ENCODE results near the gene SLC7A6OS.

Gene SLC7A6OS

GRCh38 chr16:68350813-68351350 lies 40.1 kb upstream of the SLC7A6OS start:
- H3K27me3 ChIP-seq (ENCODE audit: control insufficient read depth, insufficient read depth, low read length), result no peaks in the 10 kb centered on the region
- no peak overlapping the region for H3K4me3 ChIP-seq (ENCODE audit: low read length)
- H3K4me1 ChIP-seq (ENCODE audit: control insufficient read depth, insufficient read depth, low read length), result no peaks in the 10 kb centered on the region
- H3K36me3 ChIP-seq (ENCODE audit: control insufficient read depth, insufficient read depth, low read length), result peaks cover 20% of the 10 kb centered on the region
- H3K9ac ChIP-seq (ENCODE audit: low read length), result no peak overlapping the region
- no peak overlapping the region for H3K27ac ChIP-seq (ENCODE audit: low read depth, low read length)

GRCh38 chr16:68349838-68350410 lies 39.2 kb upstream of the SLC7A6OS start:
- Histone ChIP-seq H3K36me3 (ENCODE audit: control insufficient read depth, insufficient read depth, low read length) (peaks cover 18% of the 10 kb centered on the region), H3K27ac (ENCODE audit: low read depth, low read length) (no peak overlapping the region), H3K4me1 (ENCODE audit: control insufficient read depth, insufficient read depth, low read length) (no peaks in the 10 kb centered on the region), H3K9ac (ENCODE audit: low read length) (no peak overlapping the region), H3K4me3 (ENCODE audit: low read length) (no peak overlapping the region), H3K27me3 (ENCODE audit: control insufficient read depth, insufficient read depth, low read length) (no peaks in the 10 kb centered on the region)

DNA sequence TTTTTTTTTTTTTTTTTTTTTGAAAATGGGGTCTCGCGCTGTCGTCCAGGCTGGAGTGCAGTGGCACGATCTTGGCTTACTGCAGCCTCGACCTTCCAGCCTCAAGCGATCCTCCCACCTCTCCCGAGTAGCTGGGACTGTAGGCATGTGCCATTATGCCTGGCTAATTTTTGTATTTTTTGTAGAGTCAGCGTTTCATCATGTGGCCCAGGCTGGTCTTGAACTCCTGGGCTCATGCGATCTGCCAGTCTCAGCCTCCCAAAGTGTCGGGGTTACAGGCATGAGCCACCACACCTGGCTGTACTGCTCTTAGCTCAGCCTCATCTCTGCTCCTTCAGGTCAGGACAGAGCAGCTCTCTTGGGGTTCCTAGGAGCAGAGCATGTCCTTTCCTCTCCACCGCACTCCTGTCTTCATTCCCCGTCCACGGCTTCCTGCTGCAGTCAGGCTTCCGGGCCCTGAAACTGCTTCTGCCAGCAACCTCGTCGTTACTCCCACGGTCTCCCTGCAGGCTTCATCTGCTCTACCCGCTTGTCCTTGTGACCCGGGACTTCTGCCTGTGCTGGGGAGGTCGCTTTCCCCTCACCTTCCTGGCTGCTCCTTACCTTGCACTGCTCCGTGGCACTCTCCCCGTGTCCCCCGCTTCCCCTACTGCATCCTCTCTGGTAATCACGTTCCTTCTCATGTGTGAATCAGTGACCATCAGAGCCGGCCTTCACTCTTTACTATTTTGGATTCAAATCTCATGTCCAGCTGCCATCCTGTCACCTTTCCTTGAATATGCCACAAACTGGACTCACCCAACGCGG lies 38.1 kb upstream of the SLC7A6OS start:
- H3K4me1 ChIP-seq (ENCODE audit: control insufficient read depth, insufficient read depth, low read length), result no peaks in the 10 kb centered on the region
- H3K36me3 ChIP-seq (ENCODE audit: control insufficient read depth, insufficient read depth, low read length), result peaks cover 15% of the 10 kb centered on the region
- H3K9ac ChIP-seq (ENCODE audit: low read length), result no peak overlapping the region
- H3K27ac ChIP-seq (ENCODE audit: low read depth, low read length), result no peak overlapping the region
- H3K4me3 ChIP-seq (ENCODE audit: low read length), result no peak overlapping the region
- no peaks in the 10 kb centered on the region for H3K27me3 ChIP-seq (ENCODE audit: control insufficient read depth, insufficient read depth, low read length)

GRCh38 chr16:68347605-68348004 lies 36.9 kb upstream of the SLC7A6OS start:
- Histone ChIP-seq H3K36me3 (ENCODE audit: control insufficient read depth, insufficient read depth, low read length) (peaks cover 11% of the 10 kb centered on the region), H3K4me3 (ENCODE audit: low read length) (no peak overlapping the region), H3K27ac (ENCODE audit: low read depth, low read length) (no peak overlapping the region), H3K9ac (ENCODE audit: low read length) (no peak overlapping the region), H3K4me1 (ENCODE audit: control insufficient read depth, insufficient read depth, low read length) (no peaks in the 10 kb centered on the region), H3K27me3 (ENCODE audit: control insufficient read depth, insufficient read depth, low read length) (no peaks in the 10 kb centered on the region)

GRCh38 chr16:68346892-68347480 lies 36.2 kb upstream of the SLC7A6OS start:
- no peaks in the 10 kb centered on the region for H3K27me3 ChIP-seq (ENCODE audit: control insufficient read depth, insufficient read depth, low read length)
- peaks cover 15% of the 10 kb centered on the region for H3K36me3 ChIP-seq (ENCODE audit: control insufficient read depth, insufficient read depth, low read length)
- H3K4me3 ChIP-seq (ENCODE audit: low read length), result no peak overlapping the region
- no peak overlapping the region for H3K27ac ChIP-seq (ENCODE audit: low read depth, low read length)
- H3K4me1 ChIP-seq (ENCODE audit: control insufficient read depth, insufficient read depth, low read length), result no peaks in the 10 kb centered on the region
- no peak overlapping the region for H3K9ac ChIP-seq (ENCODE audit: low read length)

- Histone ChIP-seq H3K27ac (ENCODE audit: low read depth, low read length) (no peak overlapping the region), H3K4me1 (ENCODE audit: control insufficient read depth, insufficient read depth, low read length) (no peaks in the 10 kb centered on the region), H3K36me3 (ENCODE audit: control insufficient read depth, insufficient read depth, low read length) (peaks cover 9% of the 10 kb centered on the region), H3K4me3 (ENCODE audit: low read length) (no peak overlapping the region), H3K9ac (ENCODE audit: low read length) (no peak overlapping the region), H3K27me3 (ENCODE audit: control insufficient read depth, insufficient read depth, low read length) (no peaks in the 10 kb centered on the region)
These were observed 35.4 kb upstream of the SLC7A6OS start for GRCh38 chr16:68345958-68346635.

GRCh38 chr16:68345351-68345810 lies 34.6 kb upstream of the SLC7A6OS start:
- Histone ChIP-seq H3K4me1 (ENCODE audit: control insufficient read depth, insufficient read depth, low read length) (no peaks in the 10 kb centered on the region), H3K27ac (ENCODE audit: low read depth, low read length) (no peak overlapping the region), H3K9ac (ENCODE audit: low read length) (no peak overlapping the region), H3K4me3 (ENCODE audit: low read length) (no peak overlapping the region), H3K36me3 (ENCODE audit: control insufficient read depth, insufficient read depth, low read length) (peaks cover 9% of the 10 kb centered on the region), H3K27me3 (ENCODE audit: control insufficient read depth, insufficient read depth, low read length) (no peaks in the 10 kb centered on the region)

- H3K36me3 ChIP-seq (ENCODE audit: control insufficient read depth, insufficient read depth, low read length), result peaks cover 19% of the 10 kb centered on the region
- H3K4me3 ChIP-seq (ENCODE audit: low read length), result no peak overlapping the region
- H3K4me1 ChIP-seq (ENCODE audit: control insufficient read depth, insufficient read depth, low read length), result no peaks in the 10 kb centered on the region
- H3K9ac ChIP-seq (ENCODE audit: low read length), result no peak overlapping the region
- no peaks in the 10 kb centered on the region for H3K27me3 ChIP-seq (ENCODE audit: control insufficient read depth, insufficient read depth, low read length)
- H3K27ac ChIP-seq (ENCODE audit: low read depth, low read length), result no peak overlapping the region
These were observed 33.5 kb upstream of the SLC7A6OS start for GRCh38 chr16:68344252-68344651.

DNA sequence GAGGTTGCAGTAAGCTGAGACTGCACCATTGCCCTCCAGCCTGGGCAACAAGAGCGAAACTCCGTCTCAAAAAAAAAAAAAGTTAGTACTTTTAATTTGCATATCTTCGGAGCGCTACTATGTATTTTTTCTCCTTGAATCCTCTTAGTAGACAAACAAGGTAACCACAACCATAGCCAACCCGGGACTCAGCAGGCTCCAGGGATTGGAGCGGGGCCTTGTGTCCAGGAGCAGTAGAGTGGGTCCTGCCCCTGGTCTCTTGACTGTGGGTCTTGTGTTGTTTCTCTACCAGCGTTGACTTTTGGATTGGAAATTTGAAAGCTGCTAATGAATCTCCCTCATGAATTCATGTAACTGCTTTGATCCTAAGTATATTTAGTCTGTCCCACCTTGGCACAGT lies 32.4 kb upstream of the SLC7A6OS start:
- Histone ChIP-seq H3K4me3 (ENCODE audit: low read length) (no peak overlapping the region), H3K9ac (ENCODE audit: low read length) (no peak overlapping the region), H3K27ac (ENCODE audit: low read depth, low read length) (no peak overlapping the region), H3K4me1 (ENCODE audit: control insufficient read depth, insufficient read depth, low read length) (no peaks in the 10 kb centered on the region), H3K27me3 (ENCODE audit: control insufficient read depth, insufficient read depth, low read length) (no peaks in the 10 kb centered on the region), H3K36me3 (ENCODE audit: control insufficient read depth, insufficient read depth, low read length) (peaks cover 20% of the 10 kb centered on the region)

GRCh38 chr16:68342620-68343019 lies 31.9 kb upstream of the SLC7A6OS start:
- H3K27ac ChIP-seq (ENCODE audit: low read depth, low read length), result no peak overlapping the region
- no peak overlapping the region for H3K9ac ChIP-seq (ENCODE audit: low read length)
- no peaks in the 10 kb centered on the region for H3K4me1 ChIP-seq (ENCODE audit: control insufficient read depth, insufficient read depth, low read length)
- peaks cover 20% of the 10 kb centered on the region for H3K36me3 ChIP-seq (ENCODE audit: control insufficient read depth, insufficient read depth, low read length)
- no peaks in the 10 kb centered on the region for H3K27me3 ChIP-seq (ENCODE audit: control insufficient read depth, insufficient read depth, low read length)
- no peak overlapping the region for H3K4me3 ChIP-seq (ENCODE audit: low read length)

- H3K36me3 ChIP-seq (ENCODE audit: control insufficient read depth, insufficient read depth, low read length), result peaks cover 18% of the 10 kb centered on the region
- no peaks in the 10 kb centered on the region for H3K27me3 ChIP-seq (ENCODE audit: control insufficient read depth, insufficient read depth, low read length)
- no peaks in the 10 kb centered on the region for H3K4me1 ChIP-seq (ENCODE audit: control insufficient read depth, insufficient read depth, low read length)
- no peak overlapping the region for H3K9ac ChIP-seq (ENCODE audit: low read length)
- H3K27ac ChIP-seq (ENCODE audit: low read depth, low read length), result no peak overlapping the region
- no peak overlapping the region for H3K4me3 ChIP-seq (ENCODE audit: low read length)
These were observed 28.5 kb upstream of the SLC7A6OS start for GRCh38 chr16:68339214-68339613.
